HG02852 (cell line): ENCODE measurements around the gene ALOX5.
"Not testable (repeated sequence)": the region's sequence is repeated elsewhere in the genome, so short reads cannot be mapped to it uniquely, and the experiment has no call there.

Source experiments
- ATAC-seq: cut with Tn5 transposase; IDR thresholded peaks from one replicate; pipeline ENCODE4 v1.9.1; 2021; ENCODE audit warnings: mild to moderate bottlenecking, moderate library complexity; ENCODE audit not compliant: unreplicated experiment

The ALOX5 gene

DNA sequence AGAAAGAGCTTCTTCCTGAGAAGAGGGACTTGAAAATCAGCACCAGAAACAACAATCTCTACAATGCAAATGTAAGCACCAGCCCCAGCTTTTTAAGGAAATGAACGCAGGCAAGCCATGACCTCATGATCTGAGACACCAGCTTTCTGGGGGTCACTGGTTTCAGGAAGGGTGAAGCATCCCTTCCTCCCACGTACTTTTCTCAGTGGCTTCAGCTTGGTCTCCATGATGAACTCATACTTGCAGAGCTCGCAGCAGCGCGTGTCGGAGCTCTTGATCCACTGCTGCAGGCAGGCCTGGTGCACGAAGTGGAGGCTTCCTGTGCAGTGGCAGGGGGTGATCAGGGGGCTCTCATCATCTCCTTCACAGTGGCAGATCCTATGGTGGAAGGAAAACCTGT, 87.0 kb downstream of the ALOX5 start:
- ATAC-seq = peak; percentile 74

DNA sequence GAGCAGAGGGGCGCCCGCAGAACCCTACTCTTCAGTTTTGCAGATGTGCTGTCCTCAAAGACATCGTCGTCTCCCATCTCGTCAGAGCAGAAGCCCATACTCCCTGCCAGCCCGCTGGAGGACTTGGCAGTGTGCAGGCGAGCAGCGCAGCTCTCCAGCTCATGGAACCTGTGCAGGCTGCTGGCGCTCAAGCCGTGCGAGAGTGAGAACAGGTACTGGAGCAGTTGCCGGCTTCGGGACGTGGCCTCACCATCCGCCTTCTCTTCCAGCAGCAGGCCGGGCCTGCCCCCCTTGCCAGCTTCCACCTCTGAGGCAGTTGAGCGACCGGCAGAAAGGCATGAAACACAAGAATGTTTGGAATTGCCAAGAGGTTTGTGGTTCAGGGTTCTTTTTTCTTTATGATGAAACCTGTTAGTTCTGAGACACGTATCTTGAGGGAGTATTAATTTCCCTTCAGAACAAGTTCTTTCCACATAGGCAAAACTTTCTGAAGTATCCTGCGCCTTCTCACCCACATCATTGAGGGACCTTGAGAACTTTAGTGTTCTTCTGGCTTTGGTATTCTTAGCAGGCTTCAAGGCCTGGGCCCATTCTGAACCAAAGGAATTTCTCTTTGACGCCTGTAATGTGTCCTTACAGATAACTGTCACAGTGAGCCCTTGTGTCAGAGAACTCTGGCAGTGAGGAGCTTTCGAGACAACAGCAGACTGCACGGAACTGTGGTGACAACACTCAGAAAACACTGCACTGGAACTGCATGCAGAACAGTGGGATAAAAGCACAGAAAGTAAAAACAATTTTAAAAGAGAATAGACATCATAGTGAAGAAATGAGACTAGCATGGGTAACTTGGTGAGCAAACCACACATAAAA, 89.5 kb downstream of the ALOX5 start:
- no peak for ATAC-seq

DNA sequence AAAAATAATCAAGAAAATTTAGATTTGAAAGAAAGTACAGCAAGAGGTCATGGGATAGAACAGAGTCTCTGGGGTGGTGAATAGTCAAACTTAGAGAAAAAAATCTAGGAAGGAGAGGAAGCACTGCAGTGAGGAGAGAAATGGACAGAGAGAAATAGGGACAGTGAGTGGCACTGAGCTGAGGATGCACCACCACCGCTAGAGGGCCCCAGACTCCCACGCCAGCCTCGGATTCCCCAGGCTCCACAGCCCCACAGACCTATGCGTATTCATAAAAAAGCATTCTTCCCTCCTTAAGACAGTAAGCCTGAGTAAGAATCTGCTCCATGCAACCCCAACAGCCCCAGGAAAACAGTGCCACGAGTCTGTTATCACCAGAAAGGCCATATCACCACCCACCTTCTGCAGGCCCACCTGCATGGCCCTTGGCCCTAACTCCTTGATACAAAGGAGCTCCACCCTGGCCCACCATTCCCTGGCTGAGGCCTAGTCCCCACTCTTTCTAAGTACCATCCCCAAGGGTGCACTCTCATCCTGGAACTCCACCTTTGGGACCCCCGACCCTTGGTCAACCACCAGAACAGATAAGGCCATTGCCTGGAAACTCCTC, 91.0 kb downstream of the ALOX5 start:
- ATAC-seq = peak; percentile 42

DNA sequence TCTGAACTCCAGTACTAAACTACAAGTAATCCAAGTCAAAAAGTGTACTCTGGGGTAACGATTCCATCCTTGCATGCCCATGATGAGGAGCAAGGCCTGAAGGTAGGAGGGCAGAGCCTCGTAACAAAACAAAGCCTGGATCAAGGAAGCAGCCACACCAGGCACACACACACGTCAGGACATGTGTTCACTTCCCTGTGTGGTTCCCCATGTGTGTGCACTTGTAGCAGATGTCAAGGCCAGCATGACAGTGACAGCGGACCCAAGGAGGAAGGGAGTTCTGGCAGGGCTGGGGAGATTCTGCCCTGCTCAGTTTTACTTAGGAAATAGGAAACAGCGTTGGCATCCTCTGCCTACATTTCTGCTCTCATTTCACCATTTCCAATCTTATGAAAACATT, 92.8 kb downstream of the ALOX5 start:
- ATAC-seq = no peak

DNA sequence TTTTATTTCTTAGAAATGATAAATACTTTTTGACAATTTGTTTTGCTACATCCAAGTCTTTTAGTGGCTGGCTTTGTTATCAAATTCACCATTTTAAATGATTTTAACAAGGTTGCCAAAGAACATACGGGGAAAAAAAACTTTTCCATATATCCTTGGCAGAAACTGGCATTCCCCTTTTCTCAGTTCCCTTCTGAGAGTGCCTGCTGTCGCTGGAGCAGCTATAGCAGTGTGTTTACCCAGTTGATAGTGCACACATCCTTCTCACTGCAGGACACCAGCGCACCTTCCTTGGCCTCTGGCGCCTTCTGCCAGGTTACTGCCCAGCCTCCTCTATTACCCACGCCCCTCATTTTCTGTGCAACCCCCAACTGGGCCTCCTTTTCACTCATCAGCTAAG, 94.1 kb downstream of the ALOX5 start:
- ATAC-seq = no peak

DNA sequence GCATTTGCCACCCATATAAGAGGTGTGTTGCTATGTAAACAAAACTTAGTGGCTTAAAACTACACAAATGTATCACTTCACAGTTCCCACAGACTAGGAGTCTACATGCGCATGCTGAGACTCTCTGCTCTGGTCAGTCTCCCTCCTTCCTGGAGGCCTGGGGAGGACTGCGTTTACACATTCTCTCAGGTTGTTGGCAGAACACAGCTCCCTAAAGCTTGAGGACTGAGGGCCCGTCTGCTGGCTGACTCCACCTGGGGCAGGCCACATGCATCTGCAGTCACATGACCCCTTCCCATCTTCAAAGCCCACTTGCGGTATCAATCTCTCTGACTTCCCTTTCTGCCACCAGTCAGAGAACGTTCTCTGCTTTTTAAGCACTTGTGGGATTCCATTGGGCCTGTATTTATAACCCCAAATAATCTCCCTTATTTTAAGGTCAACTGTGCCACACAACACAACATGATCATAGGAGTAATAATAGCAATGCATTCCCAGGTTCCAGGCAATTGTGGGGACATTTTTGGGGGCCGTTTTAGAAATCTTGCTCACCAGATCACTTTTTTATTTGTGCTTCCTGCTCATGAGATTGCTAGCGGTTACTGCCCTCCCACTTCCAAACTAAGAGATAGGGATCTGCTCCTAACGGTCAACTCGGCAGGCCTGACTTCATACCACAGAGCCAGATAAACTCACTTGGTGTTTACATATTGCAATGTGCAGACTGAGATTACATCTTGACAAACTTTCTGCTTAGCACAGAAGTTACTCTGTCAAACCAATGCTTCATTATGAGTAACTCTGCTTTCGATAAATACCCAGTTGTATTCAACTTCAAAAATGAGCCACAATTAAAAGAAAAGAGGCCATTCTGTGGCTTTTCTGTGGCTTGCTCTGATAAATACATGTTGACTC, 96.3 kb downstream of the ALOX5 start:
- peak; percentile 74 for ATAC-seq

DNA sequence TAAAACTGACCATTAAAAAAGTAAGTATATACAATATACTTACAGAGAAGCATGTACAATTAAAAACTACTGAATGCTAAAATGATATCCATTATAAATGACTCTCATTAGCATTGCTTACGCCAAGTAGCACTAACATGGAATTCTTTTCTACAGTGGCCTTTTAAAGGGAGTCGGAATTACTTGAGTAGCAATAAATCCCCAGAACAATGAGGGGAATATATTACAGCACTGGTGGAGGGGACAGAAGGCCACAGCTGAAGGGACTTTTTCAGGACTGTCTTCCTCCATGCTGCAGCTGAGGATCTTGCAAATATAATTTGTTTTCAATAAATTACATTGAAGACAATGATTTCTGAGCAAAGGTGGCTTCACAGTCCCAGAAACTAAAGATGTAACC, 97.0 kb downstream of the ALOX5 start:
- ATAC-seq = no peak

DNA sequence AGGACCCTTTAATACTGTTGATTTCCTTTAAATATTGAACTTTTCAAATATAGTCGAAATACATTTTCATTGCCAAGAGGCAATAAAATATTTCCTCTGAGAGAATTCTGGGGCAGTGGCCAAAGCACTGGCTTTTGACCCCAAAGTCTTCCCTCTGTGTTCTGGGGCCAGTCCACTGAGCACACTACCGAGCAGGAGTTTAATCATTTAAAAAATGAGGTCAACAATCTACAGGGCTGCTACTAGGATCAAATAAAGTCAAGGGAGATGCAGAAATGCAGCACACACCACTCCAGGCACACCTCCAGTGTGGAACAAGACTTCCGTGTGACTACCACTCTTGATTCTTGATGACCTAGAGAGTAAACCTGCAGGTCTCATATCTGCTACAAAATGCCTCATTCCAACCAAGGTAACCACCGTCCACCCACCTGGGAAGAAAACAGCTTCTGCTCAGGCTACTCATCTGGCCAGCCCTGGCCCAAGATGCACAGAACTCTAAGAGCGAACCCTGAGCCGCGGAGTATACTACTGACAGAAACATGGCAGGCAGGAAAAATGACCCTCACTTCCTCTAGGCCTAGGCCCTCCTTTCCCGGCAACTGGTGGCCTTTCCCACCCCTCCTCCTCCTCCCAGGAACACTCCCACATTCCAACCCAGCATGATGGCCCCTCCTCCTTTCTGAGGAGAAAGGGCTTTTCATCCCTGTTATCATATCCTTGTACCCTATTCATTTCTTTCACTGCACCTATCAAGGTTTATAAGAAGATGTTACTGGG, 97.7 kb downstream of the ALOX5 start:
- ATAC-seq = no peak

DNA sequence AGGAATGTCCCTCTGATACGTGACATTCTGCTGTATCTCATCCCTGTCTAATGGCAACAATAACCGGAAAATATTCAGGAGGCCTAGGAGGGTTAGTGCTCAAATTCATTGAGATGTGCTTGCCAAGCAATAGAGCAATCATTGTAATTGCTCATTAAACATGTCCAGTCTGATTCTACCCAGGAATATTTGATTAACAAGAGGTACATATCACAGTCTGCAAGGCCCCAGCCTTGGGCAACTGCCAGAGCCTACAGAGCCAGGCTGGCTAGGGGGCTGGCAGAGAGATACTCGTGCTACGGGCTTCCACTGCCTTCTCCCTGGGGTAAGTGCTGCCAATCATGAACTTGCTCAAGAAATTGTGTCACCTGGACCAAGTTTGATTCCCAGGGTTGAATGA, 99.1 kb downstream of the ALOX5 start:
- ATAC-seq = no peak

DNA sequence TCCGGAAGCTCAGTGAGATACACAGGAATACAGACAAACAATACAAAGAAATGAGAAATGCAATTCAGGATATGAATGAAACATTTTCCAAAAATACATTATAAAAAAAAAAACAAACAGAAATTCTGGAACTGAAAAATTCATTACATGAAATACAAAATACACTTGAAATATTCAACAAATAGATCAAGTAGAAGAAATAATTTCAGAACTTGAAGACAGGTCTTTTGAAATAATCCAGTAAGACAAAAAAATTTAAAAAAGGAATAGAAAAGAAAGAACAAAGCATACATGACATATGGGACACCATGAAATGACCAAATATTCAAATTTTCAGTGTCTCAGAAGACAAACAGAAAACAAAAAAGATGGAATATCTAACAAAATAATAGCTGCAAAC, 102.5 kb downstream of the ALOX5 start:
- no peak for ATAC-seq

DNA sequence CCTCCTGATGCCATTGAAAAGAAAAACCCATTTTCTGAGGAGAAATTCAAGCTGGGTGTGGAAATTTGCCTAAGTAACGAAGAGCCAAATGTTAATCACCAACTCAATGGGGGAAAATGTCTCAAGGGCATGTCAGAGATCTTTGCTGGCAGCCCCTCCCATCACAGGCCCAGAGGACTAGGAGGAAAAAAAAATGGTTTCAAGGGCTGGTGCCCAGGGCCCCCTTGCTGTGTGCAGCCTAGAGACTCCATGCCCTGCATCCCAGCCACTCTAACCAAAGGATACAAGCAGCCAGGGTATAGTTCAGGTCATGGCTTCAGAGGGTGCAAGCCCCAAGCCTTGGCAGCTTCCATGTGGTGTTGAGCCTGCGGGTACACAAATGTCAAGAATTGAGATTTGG, 106.3 kb downstream of the ALOX5 start:
- no peak for ATAC-seq

DNA sequence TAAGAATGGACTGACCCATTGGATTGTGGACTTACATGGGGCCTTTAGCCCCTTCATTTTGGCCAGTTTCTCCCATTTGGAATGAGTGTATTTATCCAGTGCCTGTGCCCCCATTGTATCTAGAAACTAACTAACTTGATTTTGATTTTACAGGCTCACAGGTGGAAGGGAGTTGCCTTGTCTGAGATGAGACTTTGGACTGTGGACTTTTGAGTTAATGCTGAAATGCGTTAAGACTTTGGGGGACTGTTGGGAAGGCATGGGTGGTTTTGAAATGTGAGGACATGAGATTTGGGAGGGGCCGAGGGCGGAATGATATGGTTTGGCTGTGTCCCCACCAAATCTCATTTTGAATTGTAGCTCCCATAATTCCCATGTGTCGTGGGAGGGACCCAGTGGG, 107.1 kb downstream of the ALOX5 start:
- not testable (repeated sequence) for ATAC-seq

DNA sequence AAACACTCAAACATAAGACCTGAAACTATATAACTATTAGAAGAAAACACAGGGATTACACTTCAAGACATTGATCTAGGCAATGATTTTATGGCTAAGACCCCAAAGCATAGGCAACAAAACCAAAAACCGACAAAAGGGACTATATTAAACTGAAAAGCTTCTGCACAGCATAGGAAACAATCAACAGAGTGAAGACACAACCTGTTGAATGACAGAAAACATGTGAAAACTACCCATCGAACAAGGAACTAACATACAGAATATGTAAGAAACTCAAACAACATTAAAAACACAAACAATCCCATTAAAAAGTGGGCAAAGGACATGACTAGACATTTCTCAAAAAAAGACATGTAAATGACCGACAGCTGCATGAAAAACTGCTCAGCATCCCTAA, 109.0 kb downstream of the ALOX5 start:
- ATAC-seq = no peak

DNA sequence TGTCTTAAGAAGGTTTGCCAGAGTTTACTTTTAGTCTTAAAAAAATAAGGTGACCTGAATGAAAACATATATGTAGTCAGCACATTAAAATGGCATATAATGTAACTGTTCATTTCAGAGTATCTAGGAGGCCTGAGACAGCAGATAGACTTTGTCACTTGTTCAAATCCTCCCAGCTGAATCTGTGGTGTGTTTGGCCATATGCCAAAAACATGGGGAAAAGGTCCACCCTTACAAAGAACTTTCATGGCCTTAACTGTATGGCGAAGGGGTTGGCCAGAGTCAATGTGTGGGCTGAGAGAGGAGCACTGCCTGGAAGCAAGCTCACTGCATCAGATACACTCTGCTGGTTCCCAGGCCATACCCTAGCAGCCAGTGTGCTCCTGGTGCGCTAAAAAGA, 113.7 kb downstream of the ALOX5 start:
- ATAC-seq = no peak

DNA sequence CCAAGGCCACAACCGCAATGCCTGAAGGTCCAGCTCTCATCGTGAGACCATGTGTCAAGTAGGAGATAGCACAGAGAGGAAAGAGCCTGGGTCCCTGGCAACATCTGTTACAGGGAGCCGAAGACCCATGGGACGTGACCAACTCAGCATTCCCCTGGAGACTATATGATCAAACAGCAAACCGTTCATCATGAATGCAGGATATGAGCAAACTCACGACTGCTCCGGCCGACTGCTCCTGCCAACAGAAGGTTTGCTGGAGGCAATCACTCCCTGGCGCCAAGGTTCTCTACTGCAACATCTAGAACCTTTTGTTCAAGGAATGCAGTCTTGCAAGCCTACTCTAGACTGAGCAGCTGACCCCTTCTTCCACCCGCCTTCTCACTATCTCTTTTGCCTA, 114.3 kb downstream of the ALOX5 start:
- no peak for ATAC-seq

DNA sequence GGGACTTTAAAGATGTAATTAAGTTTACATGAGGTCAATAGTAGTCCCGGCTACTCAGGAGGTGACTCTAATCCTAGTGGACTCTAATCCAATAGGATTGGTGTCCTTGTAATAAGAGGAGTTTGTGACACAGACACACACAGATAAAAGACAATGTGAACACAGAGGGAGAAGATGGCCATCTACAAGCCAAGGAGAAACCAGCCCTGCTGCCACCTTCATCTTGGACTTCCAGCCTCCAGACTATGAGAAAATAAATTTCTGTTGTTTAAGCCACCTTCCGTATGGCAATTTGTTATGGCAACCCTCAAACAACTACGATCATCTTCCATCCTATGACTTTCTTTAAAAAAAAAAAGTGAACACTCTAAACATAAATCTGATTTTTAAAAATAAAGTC, 116.3 kb downstream of the ALOX5 start:
- no peak for ATAC-seq

DNA sequence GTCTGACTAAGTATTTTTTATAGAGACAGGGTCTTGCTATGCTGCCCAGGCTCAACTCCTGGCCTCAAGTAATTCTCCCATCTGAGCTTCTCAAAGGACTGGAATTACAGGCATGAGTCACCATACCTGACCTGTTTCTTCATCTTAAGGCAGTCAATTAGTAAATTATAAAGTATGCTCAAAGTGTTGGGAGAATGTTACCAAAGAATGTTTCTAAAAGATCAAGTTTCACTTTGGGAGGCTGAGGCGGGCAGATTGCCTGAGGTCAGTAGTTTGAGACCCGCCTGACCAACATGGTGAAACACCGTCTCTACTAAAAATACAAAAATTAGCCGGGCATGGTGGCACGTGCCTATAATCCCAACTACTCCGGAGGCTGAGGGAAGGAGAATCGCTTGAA, 117.0 kb downstream of the ALOX5 start:
- ATAC-seq = no peak
